ENCODE measurements around the gene ITGAX.

DNA sequence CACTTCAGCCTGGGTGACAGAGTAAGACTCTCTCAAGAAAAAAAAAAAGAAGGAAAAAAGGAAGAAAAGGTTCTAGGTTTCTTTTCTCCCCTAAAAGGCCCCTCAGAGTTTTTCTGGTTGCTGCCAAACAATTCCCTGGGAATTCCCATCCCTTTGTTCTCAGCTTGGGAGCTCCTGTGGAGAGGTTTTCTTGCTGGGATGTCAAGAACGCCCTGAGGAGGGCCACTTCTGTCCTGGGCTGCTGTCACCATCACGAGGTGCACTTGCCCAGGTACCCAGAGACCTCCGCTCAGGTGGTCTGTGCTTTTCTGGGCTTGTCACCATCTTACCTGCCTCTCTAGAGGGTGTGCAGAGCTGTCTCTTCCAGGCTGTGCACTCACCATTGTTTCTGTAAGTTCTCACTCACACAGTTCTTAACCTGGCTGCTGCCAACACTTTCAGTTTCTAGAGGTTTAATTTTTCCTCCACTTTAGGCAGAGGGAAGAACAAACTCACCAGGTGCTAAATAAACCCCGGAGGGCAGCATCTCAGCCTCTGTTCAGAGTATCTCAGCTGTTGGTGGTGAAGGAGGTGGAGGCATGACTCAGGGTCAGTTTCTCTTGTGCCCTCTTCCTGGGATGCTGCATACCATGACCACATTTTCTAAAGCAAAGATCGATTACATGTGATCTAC is 75.5 kb downstream of the ITGAX start:
- TF ChIP-seq POLR2A (IDR thresholded peaks at IDR 0.05) (no peak), CTCF (IDR thresholded peaks at IDR 0.05 in 8 of 11, conservative IDR thresholded peaks at IDR 0.05 in 3 of 11) (no peak), POLR2AphosphoS5 (IDR thresholded peaks at IDR 0.05) (no peak)
